OCI-LY7 (cell line): ENCODE measurements around the gene KLHL6. TPM values are rescaled to one million over a fixed set of nuclear protein-coding genes. Genes with fewer than 3 reads are reported as not detected.

Experiments
- BruUV-seq: library from RNA; stranded (reverse); fragments of 400-500 nt; replicated peaks from 2 replicates; lab custom pipeline; 2021; lab: Mats Ljungman, UMichigan
- CTCF ChIA-PET: fragments of 300-600 bp; sonication (Branson Sonifier 250); formaldehyde crosslinking; loops from one replicate; lab custom pipeline; 2022; ENCODE audit warnings: antibody characterized with exemption; ENCODE audit not compliant: unreplicated experiment; lab: Charles Lee
- POLR2A ChIA-PET: fragments of 300-600 bp; sonication (Branson Sonifier 250); formaldehyde crosslinking; loops from one replicate; lab custom pipeline; 2022; ENCODE audit warnings: antibody characterized with exemption; lab: Charles Lee
- DNase-seq: peaks from one replicate; pipeline ENCODE4 v3.0.0-alpha.2; 2015; ENCODE audit warnings: low spot score
- H2AFZ ChIP-seq: fragments of 200-600 bp; sonication (generic), shearing (Covaris generic); 2 replicates; pipeline ENCODE4 v1.6.1; 2014; ENCODE audit warnings: mild to moderate bottlenecking, antibody characterized with exemption, low read length, moderate library complexity
- H3K27ac ChIP-seq: fragments of 200-600 bp; sonication (generic); 2 replicates; pipeline ENCODE4 v1.5.1; 2014; ENCODE audit warnings: mixed run types, low read depth, mild to moderate bottlenecking, moderate library complexity, low read length, inconsistent platforms; ENCODE audit not compliant: poor library complexity, severe bottlenecking
- H3K36me3 ChIP-seq: fragments of 200-600 bp; sonication (generic); 2 replicates; pipeline ENCODE4 v1.6.1; 2014; ENCODE audit warnings: mild to moderate bottlenecking, antibody characterized with exemption, low read length, moderate library complexity, mixed read lengths; ENCODE audit not compliant: insufficient read depth
- H3K4me1 ChIP-seq: fragments of 200-600 bp; sonication (generic); 2 replicates; pipeline ENCODE4 v1.5.1; 2014; ENCODE audit warnings: mild to moderate bottlenecking, low read length; ENCODE audit not compliant: insufficient read depth, poor library complexity, severe bottlenecking
- H3K4me2 ChIP-seq: fragments of 200-600 bp; sonication (generic); 2 replicates; pipeline ENCODE4 v1.6.1; 2014; ENCODE audit warnings: mild to moderate bottlenecking, low read length
- H3K4me3 ChIP-seq: fragments of 200-600 bp; sonication (generic); 2 replicates; pipeline ENCODE4 v1.5.1; 2014; ENCODE audit warnings: mild to moderate bottlenecking, low read depth, low read length; ENCODE audit not compliant: poor library complexity, severe bottlenecking
- H3K79me2 ChIP-seq: fragments of 200-600 bp; sonication (generic); 2 replicates; pipeline ENCODE4 v1.6.1; 2016; ENCODE audit warnings: low read depth, mild to moderate bottlenecking, low read length, moderate library complexity, mixed read lengths; ENCODE audit not compliant: insufficient read depth
- H3K9me2 ChIP-seq: fragments of 200-600 bp; sonication (generic); 2 replicates; pipeline ENCODE4 v1.6.1; 2016; ENCODE audit warnings: mild to moderate bottlenecking, low read length, mixed read lengths; ENCODE audit not compliant: insufficient read depth
- H3K9me3 ChIP-seq: fragments of 200-600 bp; sonication (generic); 2 replicates; pipeline ENCODE4 v1.6.1; 2014; ENCODE audit warnings: mild to moderate bottlenecking, mixed run types, low read length, mixed read lengths
- H4K20me1 ChIP-seq: fragments of 200-600 bp; sonication (generic); 2 replicates; pipeline ENCODE4 v1.6.1; 2014; ENCODE audit warnings: mild to moderate bottlenecking, antibody characterized with exemption, low read length, moderate library complexity, mixed read lengths; ENCODE audit not compliant: insufficient read depth
- CTCF ChIP-seq: fragments of 200-600 bp; sonication (generic); conservative IDR thresholded peaks from 2 replicates; pipeline ENCODE4 v1.5.1; 2014; ENCODE audit warnings: mild to moderate bottlenecking, antibody characterized with exemption, low read length, moderate library complexity, mixed read lengths
- EZH2phosphoT487 ChIP-seq: fragments of 200-600 bp; sonication (generic); IDR thresholded peaks from 2 replicates; pipeline ENCODE4 v1.6.1; 2018; ENCODE audit warnings: low read depth, borderline replicate concordance, mild to moderate bottlenecking, mixed run types, antibody characterized with exemption, low read length, moderate library complexity, mixed read lengths
- intact Hi-C: fragments of 100-400 bp; cut with micrococcal nuclease; formaldehyde crosslinking; loops from one replicate; pipeline ENCODE4 v1.10.0; 2022; ENCODE audit not compliant: unreplicated experiment
- total RNA-seq, 2 experiments: library from RNA; depleted of rRNA in 1 of 2; stranded (reverse); fragments of >200 nt in 1 of 2; shearing (Covaris generic) in 1 of 2; gene quantifications; 2 replicates each; pipeline ENCODE4 v1.2.3, GENCODE V29; 2014 to 2022

The KLHL6 gene
- total RNA-seq, 2 experiments from 2014 or later, result 143 to 169 TPM

- Histone ChIP-seq H4K20me1 (no peaks in the 10 kb centered on the region), H3K9me2 (no peaks in the 10 kb centered on the region), H3K36me3 (peaks cover 100% of the 10 kb centered on the region), H3K4me2 (no peak overlapping the region), H3K4me1 (peaks cover 30% of the 10 kb centered on the region), H3K27ac (no peak overlapping the region), H3K79me2 (peaks cover 83% of the 10 kb centered on the region), H2AFZ (no peak overlapping the region), H3K4me3 (no peak overlapping the region), H3K9me3 (no peaks in the 10 kb centered on the region)
- DNase-seq, result no peak
- no TSS peak for BruUV-seq
- TF ChIP-seq CTCF (no peak), EZH2phosphoT487 (no peak)
- intact Hi-C loops, result no loop called here
- CTCF ChIA-PET, result no interaction called here
- POLR2A ChIA-PET, result interaction anchor here (0.7 to 1.8 kb wide), 3 partner anchors 9 to 90 kb away, joined by 3 to 4 read pairs (median 3); no protein-coding TSS in a partner anchor
Measured at GRCh38 chr3:183503746-183504145, 51.8 kb downstream of the KLHL6 start.

- DNase-seq, result no peak
- H3K4me3 ChIP-seq, result no peak overlapping the region
- peaks cover 100% of the 10 kb centered on the region for H3K36me3 ChIP-seq
- no peak overlapping the region for H3K27ac ChIP-seq
- intact Hi-C loops, result no loop called here
- no TSS peak for BruUV-seq
- H3K9me2 ChIP-seq, result no peaks in the 10 kb centered on the region
- peaks cover 70% of the 10 kb centered on the region for H3K79me2 ChIP-seq
- TF ChIP-seq CTCF, result no peak
- no peak for TF ChIP-seq EZH2phosphoT487
- peaks cover 20% of the 10 kb centered on the region for H3K4me1 ChIP-seq
- POLR2A ChIA-PET, result interaction anchor here (0.8 to 1.8 kb wide), 2 partner anchors 9 to 25 kb away, joined by 3 to 4 read pairs; no protein-coding TSS in a partner anchor
- H3K4me2 ChIP-seq, result no peak overlapping the region
- H4K20me1 ChIP-seq, result no peaks in the 10 kb centered on the region
- no peak overlapping the region for H2AFZ ChIP-seq
- CTCF ChIA-PET, result interaction anchor here (1.1 kb wide), 1 partner anchor 12 kb away, joined by 3 read pairs; no protein-coding TSS in a partner anchor
- no peaks in the 10 kb centered on the region for H3K9me3 ChIP-seq
Measured at GRCh38 chr3:183502237-183503181, 53.0 kb downstream of the KLHL6 start.
